D721Med (cell line): ENCODE results near the gene MIER2.

Source experiments
- DNase-seq: peaks from one replicate; pipeline ENCODE4 v3.0.0; 2011; ENCODE audit warnings: low spot score; ENCODE audit not compliant: insufficient read length
- FAIRE-seq: peaks from 2 replicates; lab custom pipeline; 2011; peaks lifted over from hg19 to GRCh38; lab: Jason Lieb, UNC
- CTCF ChIP-seq: IDR thresholded peaks from 2 replicates; pipeline ENCODE4 v1.5.1; 2012; ENCODE audit warnings: mild to moderate bottlenecking, control low read depth; ENCODE audit not compliant: insufficient read depth; ENCODE audit errors: missing control alignments

The MIER2 gene

GRCh38 chr19:294341-294945 is 50.2 kb downstream of the MIER2 start:
- TF ChIP-seq CTCF: no peak
- FAIRE-seq (no peak), DNase-seq (no peak)

- no peak for TF ChIP-seq CTCF
- no peak for DNase-seq
- FAIRE-seq: no peak
These were observed 51.0 kb downstream of the MIER2 start for GRCh38 chr19:293436-294110.

GRCh38 chr19:292951-293350 is 51.6 kb downstream of the MIER2 start:
- DNase-seq: no peak
- FAIRE-seq: no peak
- TF ChIP-seq CTCF: no peak

- TF ChIP-seq CTCF: no peak
- DNase-seq: no peak
- FAIRE-seq: no peak
These were observed 52.2 kb downstream of the MIER2 start for GRCh38 chr19:292281-292884.

- TF ChIP-seq CTCF: no peak
- FAIRE-seq (no peak), DNase-seq (peak; percentile 66)
These were observed 52.9 kb downstream of the MIER2 start for GRCh38 chr19:291561-292280.

GRCh38 chr19:291006-291521 is 53.5 kb downstream of the MIER2 start, which contains the start of gene PLPP2:
TSS of gene PLPP2 (minus strand) at chr19:291403. CDS start at chr19:291336, 67 bp downstream.
- TF ChIP-seq CTCF: no peak
- FAIRE-seq (no peak), DNase-seq (no peak)
